Activated CD8-positive, alpha-beta memory T cell treated with anti-CD3 and anti-CD28 coated beads, Interleukin-2, amount 50 U/mL, for 4 hours (primary cell): ENCODE results near the gene PARP16.
A peak's percentile ranks its signal among the peaks of the same experiment; 100 is the strongest.

Experiments used
- DNase-seq: peaks from one replicate; pipeline ENCODE4 v3.0.0-alpha.2; 2020

The PARP16 gene, protein sequence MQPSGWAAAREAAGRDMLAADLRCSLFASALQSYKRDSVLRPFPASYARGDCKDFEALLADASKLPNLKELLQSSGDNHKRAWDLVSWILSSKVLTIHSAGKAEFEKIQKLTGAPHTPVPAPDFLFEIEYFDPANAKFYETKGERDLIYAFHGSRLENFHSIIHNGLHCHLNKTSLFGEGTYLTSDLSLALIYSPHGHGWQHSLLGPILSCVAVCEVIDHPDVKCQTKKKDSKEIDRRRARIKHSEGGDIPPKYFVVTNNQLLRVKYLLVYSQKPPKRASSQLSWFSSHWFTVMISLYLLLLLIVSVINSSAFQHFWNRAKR

DNA sequence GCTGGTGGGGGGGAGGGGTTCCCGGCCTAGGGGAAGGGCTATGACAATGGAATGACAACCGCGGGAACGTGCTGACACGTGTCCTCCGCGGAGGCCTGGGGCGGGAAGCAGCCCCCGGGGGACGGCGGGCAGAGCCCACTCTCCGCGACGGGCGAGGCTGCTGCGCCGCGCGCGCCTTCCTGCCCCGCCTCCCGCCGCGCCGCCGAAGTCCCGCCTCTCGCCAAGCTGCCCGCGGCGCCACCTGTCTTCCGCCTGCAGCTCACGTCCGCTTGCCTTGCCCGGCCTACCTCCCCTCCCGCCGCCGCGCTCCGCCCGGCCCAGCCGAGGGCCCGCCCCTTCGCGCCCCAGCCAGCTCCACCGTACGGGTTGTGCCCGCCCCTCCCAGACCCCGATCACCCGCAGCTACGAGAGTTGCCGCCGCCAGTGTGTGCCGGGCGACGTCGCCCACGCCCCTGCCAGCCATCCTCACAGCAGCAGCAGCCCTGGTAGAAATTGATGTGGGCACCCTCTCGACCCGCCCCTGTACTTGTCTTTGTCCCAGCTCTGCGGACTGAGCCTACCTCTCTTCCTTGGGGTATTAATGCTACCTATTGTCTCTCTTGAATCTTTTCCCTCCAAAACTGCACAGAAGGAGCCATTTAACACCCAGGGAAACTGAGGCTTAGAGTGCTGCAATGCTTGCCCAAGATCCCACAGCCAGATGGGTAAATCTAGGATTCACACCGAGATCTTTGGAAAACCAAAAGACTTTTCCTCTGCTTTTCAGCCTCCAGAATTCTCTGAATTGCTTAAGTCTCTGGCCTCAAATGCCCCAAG, at the start of gene PARP16:
Gene PARP16 (minus strand): TSS at position 180 of the 816 bp plus-strand sequence. CDS start 457 bp downstream, outside the sequence.
- DNase-seq = peak; percentile 93

DNA sequence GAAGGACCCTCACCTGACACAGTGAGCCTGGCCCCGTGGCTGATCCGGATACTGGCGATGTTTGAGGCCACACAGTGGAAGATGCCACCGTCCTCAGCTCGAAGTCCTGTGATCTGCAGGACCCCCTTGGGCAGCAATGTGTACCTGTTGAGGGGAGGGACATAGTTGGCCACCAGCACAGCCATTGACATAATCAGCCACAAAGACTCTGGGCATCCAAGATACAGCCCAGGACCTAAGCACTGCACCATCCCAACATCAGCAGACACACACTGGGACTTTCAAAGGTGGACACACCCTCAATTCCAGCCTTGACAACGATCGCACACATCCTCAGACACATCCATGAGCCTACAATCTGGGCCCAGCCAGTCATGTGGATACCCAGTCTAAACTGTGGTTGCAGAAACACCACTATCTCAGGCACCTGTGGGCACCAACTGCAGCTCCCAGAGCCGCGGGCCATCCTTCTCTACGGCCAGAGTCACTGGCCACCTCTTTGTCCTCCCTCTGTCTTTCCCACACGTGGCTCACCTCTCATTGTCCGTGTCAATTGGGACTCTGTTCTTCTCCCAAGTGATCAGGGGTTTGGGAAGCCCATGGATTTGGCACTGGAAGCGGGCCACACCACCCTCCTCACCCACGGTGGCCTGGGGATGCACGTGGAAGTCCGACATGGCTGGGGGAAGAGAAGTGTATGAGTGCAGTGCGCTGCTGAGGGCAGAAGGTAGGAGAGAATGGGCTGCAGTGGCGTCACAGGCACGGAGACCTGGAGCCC, 48.8 kb upstream of the PARP16 start:
- no peak for DNase-seq

GRCh38 chr15:65334586-65335231, 48.0 kb upstream of the PARP16 start:
- DNase-seq = no peak

DNA sequence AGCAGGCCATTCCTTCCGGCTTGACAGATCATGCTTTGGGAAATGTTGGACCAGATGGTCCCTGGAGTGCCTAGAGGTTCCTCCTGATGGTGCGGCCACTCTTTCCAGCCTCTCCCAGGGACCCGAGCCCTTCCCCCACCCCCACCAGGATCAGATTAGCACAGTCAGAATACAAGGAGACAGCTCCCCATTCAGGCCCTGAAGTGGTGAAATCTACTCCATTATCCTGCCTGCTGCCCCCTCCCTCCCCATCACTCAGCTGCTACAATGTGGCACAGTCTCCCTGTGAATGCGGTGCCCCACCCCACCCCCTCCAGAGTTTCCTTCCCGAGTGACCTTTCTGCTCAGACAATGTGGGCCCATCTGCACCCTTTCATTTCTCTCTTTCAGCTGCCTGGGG, 47.2 kb upstream of the PARP16 start:
- no peak for DNase-seq

- no peak for DNase-seq
Measured at GRCh38 chr15:65333148-65333820, 46.6 kb upstream of the PARP16 start.

DNA sequence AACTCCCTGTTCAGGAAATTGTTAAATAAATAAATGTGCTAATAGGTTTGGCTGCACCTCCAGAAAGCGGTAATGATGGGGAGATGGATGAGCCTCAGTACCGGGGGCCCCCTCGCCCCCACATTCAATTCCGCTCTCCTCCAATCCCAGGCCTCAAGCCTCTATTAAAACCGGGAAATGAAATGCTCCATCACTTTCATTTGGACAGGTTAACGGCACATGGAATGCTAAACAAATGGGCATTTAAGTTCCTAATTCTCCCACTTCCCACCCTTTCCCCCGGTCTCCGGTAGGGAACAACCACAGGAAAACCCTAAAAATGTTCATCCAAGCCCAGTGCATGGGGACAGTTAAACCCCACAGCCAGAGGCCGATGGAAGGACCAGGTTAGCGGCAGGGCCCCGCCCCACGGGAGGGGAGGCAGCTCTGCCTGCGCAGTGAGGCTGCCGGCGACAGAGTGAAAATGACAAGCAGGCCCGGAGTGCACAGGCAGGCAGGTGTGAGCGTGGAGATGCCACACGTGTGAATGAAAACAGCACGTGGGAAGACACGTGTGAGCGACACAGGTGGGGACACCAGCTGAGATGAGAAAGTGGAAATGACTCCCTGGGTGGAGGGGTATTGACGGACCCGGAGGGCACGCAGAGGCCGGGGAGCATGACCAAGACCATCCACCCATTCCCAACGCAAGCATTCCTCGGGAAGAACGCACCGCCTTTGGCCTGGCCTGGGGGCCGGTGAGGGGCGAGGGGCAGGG, 45.9 kb upstream of the PARP16 start:
- no peak for DNase-seq

DNA sequence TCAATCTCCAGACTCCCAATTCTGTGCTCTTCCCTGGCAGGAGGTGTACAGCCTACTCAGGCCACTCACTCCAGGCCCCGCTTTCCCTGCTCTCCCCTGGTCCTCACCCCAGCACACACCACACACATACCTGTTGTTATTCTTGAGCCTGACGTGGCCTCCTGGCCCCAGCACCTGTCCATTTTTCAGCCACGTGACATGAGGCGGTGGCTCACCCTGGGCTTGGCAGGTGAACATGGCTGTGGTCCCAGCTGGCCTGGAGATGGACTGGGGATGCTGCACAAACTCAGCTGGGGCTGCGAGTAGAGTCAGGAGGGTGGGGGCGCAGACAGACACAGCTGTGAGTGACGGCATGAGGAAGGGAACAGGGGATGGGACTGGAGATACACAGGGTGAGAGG, 45.1 kb upstream of the PARP16 start:
- DNase-seq = no peak

- no peak for DNase-seq
Measured at GRCh38 chr15:65330934-65331645, 44.4 kb upstream of the PARP16 start.

- no peak for DNase-seq
Measured at GRCh38 chr15:65329984-65330735, 43.5 kb upstream of the PARP16 start.

DNA sequence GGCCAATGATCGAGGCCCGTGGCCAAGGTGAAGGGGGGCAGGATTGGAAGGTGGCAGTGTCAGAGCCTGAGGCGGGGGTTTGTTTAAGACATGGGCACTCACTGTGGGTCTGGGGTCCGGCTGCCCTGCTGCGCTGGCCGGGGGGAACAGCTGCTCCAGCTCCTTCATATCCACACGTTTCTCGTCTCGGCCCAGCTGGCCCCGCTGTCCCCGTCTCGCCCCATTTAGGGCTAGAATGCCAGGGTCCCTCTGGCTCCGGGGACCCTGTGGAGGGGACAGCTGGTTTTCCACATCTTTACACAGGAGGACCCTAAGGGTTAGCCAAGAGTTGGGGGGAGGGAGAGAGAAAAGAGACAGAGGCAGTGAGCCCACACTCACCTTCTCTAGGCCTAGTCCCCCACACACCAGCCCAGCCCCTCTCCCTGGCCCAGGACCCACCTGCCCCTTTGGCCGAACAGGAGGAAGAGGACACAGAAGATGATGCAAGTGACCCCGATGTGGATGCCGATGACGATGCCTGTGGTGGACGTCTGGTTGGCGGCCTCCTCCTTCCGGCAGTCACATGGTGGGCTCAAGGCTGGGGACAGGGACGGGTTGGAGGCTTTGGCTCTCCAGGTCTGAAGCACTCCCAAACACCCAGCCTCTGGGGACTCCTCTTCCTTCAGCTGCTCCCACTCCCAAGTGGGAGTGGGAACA, 42.8 kb upstream of the PARP16 start:
- no peak for DNase-seq

DNA sequence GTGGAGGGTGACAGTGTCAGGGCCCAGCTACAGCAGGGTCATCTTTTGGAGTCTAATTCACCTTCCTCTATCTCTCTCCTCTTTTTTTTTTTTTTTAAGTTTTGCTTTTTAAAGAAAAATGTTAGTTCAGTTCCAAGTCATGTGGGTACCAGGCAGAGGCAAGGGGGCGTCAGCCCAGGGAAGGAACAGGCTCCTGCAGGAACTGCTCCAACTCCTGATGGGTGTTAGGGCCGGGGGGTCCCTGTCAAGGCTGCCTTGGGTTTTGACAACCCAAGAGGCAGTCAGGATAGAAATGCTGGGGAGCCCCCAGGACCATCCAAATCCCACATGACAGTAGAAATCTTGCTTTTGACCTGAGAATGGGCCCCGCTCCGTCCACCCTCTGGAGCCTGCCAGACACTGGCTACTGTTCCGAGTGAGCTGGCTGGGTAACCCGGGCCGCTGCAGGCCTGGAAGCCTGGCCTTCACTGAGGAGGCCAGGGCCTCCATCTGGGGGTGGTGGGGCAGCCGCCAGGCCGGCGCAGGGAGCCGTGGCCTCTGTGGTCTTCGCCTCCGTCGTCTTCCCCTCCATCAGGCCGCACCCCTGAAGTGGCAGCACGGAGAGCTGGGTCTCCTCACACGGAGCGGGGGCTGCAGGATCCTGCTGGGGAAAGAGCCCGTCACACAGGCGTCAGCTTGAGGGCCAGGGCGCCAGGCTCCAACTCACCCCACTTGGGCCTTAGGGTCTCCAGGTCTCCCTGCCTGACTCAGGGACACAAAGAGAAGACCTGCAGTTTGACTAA, 42.0 kb upstream of the PARP16 start:
- no peak for DNase-seq

GRCh38 chr15:65327651-65328393, 41.1 kb upstream of the PARP16 start:
- DNase-seq = no peak

DNA sequence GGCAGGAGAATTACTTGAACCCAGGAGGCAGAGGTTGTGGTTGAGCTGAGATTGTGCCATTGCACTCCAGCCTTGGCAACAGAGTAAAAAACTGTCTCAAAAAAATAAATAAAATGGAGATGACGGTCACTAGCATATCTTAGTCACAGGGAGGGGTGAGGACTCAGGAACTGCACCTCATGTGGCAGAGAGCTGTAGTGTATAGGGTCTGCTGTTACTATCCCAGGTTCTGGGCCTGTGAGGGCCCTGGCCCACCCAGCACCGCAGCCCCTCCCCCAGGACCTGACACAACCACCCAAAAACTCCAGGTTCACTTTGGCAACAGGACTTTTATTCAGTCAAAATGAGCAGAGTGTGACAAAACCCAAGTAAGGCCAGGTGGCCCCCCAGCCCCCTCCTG, 40.1 kb upstream of the PARP16 start:
- DNase-seq = no peak

DNA sequence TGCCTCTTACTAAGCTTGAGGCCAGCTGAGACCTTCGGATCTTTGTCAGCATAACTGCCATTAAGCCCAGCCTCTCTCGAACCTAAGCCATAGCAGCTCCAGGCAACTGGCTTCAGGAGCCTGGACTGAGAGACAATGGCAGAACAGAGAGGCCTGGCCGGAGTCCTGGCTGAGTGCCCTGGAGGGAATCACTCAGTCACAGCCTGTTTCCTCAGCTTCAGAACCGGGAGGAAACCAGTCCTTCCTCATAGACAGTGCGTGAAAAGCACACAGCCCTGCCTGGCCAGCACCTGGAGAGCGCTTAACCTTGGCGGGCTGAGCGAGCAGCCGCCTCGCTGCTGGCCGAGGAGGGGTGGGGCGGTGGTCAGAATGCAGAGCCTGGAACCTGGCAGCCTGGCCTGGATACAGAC, 39.4 kb upstream of the PARP16 start:
- DNase-seq = no peak

DNA sequence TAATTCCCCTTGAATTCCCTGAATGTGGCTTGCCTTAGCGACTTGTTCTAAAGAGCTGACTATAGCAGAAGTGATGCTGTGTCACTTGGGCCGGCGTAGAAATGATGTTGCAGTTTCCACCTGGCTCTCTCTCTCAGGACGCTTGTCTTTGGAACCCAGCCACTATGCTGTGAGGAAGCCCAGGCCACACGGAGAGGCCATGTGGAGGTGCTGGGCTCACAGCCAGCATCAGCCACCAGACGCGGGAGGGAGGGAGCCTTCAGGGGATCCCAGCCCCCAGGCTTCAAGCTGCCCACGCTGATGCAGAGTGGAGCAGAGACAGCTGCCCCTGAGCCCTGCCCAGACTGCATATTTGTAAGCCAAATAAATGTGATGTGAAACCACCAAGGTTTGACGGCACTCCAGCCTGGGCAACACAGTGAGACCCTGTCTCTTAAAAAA, 36.4 kb upstream of the PARP16 start:
- no peak for DNase-seq

DNA sequence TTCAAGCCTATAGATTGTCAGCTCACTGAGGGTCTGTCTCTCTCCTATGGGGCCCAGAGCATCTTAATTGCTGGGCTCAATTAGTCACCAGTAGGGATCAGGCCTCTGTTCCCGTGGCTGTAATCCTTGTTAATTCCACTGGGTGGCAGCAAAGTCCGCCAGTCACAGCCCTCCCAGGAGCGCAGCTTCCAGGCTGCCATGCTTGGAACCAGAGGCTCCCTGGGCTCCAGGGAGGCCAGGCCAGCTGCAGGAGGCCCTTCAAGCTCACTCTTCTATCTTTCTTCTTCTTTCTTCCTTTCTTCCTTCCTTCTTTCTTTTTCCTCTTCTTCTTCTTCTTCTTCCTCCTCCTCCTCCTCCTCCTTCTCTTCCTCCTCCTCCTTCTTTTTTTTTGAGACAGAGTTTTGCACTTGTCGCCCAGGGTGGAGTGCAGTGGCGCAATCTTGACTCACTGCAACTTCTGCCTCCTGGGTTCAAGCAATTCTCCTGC, 32.2 kb upstream of the PARP16 start:
- peak; percentile 79 for DNase-seq

DNA sequence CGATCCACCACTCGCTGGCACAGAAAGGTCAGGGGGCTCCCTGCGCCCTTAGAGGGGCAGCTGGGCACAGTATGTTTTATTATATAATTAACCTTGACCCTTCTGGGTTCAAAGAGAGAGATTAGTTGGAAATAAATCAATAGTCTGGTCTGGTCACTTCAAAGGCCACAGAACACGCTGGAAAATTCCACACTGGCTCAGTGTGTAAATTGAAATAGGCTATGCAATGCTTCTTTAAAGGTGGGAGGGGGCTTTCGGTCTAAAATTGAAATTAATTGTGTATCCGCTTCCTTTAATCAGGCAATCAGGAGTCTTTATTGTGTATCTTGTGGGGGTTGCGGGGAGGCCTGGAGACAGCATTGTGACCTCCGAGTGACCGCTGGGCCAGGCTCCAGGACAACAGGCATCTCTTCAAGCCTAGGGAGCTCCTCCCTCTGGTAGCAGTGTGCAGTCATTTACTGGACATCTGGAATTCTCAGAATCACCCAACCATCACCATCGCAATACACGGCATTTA, 25.8 kb upstream of the PARP16 start:
- DNase-seq = no peak
